Activated CD4-positive, alpha-beta T cell treated with anti-CD3 and anti-CD28 coated beads, Interleukin-2, amount 10 ng/mL, durations not matched to agents 7 days and 5 days (primary cell): ENCODE data around the gene CHRND. TPM values are rescaled to one million over a fixed set of nuclear protein-coding genes. Genes with fewer than 3 reads are reported as not detected.

Experiments used
- CTCF ChIA-PET: fragments of 350-600 bp; sonication (Branson Sonifier 250); formaldehyde crosslinking; loops from one replicate; lab custom pipeline; 2021; ENCODE audit warnings: antibody characterized with exemption; lab: Charles Lee
- POLR2A ChIA-PET: fragments of 350-600 bp; sonication (Branson Sonifier 250); formaldehyde crosslinking; loops from one replicate; lab custom pipeline; 2021; ENCODE audit warnings: antibody characterized with exemption; lab: Charles Lee
- DNase-seq: peaks from one replicate; pipeline ENCODE4 v3.0.0-alpha.2; 2020
- H3K27ac Mint-ChIP-seq: one replicate; pipeline ENCODE4 v1.8.0; 2021; ENCODE audit warnings: mild to moderate bottlenecking, moderate library complexity, mixed read lengths
- H3K27me3 Mint-ChIP-seq: one replicate; pipeline ENCODE4 v1.8.0; 2021; ENCODE audit warnings: mixed read lengths
- H3K36me3 Mint-ChIP-seq: one replicate; pipeline ENCODE4 v1.8.0; 2021; ENCODE audit warnings: low read depth, mixed read lengths
- H3K4me1 Mint-ChIP-seq: one replicate; pipeline ENCODE4 v1.8.0; 2021; ENCODE audit warnings: mixed read lengths
- H3K4me3 Mint-ChIP-seq: one replicate; pipeline ENCODE4 v1.8.0; 2021; ENCODE audit warnings: mild to moderate bottlenecking, moderate library complexity, mixed read lengths
- H3K9me3 Mint-ChIP-seq: one replicate; pipeline ENCODE4 v1.8.0; 2021; ENCODE audit warnings: mixed read lengths
- total RNA-seq, 2 experiments: library from RNA; stranded (reverse); gene quantifications; one replicate each; pipeline ENCODE4 v1.2.3, GENCODE V29; 2021

Gene CHRND
- total RNA-seq, 2 experiments from 2014 or later, result not detected

DNA sequence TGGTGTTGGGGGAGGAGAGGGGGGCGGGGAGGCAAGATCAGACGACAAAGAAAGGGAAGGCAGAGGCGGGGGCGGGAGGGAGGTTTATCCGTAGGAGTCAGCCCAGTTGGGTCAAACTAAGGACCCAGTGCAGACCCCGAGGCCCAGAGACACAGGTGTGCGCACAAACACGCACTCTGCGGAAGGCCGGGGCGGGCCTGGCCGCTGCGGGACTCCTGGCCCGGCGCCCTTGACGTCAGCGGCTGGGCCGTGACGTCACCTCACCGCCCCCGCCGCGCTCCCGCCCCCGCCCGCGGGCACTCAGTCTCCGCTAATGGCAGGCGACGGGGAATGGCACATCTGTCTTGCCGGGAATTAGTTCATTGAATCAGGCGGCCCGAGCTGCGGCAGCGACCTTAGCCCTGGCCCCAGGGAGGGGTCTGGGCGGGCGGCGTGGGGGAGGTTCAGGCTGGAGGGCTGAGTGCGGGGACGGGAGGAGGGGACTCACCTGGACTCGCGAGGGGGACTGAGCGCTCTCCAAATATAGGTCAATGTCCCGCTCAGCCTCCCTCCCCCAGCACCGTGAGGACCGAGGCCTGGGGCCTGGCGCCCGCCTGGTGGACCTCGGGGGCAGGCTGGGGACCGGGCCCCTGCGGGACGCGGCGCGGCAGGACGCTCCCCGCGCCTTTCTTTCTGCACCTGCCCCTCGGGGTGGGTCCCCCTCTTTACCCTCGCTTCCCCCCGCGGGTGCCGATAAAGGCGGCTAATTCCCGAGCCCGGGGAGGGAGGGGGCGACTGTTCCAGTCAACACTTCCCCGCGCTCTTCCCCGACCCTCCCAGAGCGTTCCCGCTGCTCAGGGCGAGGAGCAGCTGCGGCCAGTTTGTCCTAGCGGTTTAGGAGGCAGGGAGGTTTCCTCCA lies 22.8 kb upstream of the CHRND start:
- Mint-ChIP-seq H3K4me3 (no peak overlapping the region), H3K4me1 (peaks cover 2% of the 10 kb centered on the region), H3K27me3 (peaks cover 51% of the 10 kb centered on the region), H3K27ac (no peak overlapping the region), H3K36me3 (no peaks in the 10 kb centered on the region), H3K9me3 (no peaks in the 10 kb centered on the region)
- ChIA-PET POLR2A (no interaction called here), CTCF (no interaction called here)
- DNase-seq, result no peak

DNA sequence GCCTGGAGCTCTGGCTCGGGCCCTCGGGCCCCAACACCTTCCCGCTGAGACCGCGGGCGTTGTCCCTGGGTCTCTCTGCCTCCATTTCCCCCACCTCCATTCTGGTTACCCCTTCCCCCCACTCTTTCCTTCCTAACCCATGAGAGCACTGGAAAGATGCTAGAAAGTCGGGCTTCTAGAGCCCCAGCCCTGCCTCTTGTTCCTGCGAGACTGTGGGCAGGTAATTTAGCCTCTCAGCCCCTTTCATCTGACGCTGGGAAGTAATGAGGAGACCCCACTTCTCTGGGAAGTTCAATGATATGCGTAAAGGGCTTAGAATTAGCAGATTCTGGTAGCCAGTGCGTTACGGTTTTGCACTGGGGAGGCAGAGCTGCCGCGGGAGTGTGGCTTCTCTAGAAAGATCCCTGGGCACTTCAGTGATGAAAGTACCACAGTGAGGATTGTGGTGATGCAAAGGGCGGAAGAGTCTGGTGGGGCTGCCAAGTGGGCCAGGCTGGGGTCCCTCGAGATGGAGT lies 22.1 kb upstream of the CHRND start:
- no peaks in the 10 kb centered on the region for H3K36me3 Mint-ChIP-seq
- ChIA-PET POLR2A (no interaction called here), CTCF (no interaction called here)
- H3K9me3 Mint-ChIP-seq, result no peaks in the 10 kb centered on the region
- DNase-seq, result no peak
- peaks cover 48% of the 10 kb centered on the region for H3K27me3 Mint-ChIP-seq
- no peak overlapping the region for H3K27ac Mint-ChIP-seq
- H3K4me1 Mint-ChIP-seq, result peaks cover 2% of the 10 kb centered on the region
- no peak overlapping the region for H3K4me3 Mint-ChIP-seq

DNA sequence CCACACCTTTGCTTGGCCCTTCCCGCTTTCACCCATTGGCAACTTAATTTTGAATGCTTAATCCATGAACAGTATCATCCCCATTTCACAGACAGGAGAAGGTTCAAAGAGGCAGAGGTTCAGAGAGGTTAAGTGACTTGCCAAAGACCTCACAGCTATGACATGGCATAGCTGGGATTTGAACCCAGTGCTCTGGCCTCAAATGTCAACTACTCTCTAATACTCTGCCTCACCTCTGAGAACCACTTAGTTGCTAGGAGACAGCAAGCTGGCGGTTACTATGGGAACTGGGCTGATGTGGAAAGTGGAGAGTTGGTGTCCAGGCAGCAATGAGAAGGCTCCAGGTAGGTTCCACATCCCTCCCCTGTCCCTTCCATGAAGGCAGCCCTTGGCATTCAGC lies 21.5 kb upstream of the CHRND start:
- POLR2A ChIA-PET, result no interaction called here
- Mint-ChIP-seq H3K27ac (no peak overlapping the region), H3K4me1 (peaks cover 2% of the 10 kb centered on the region), H3K36me3 (no peaks in the 10 kb centered on the region), H3K9me3 (no peaks in the 10 kb centered on the region), H3K4me3 (no peak overlapping the region), H3K27me3 (peaks cover 48% of the 10 kb centered on the region)
- DNase-seq, result no peak
- CTCF ChIA-PET, result no interaction called here

DNA sequence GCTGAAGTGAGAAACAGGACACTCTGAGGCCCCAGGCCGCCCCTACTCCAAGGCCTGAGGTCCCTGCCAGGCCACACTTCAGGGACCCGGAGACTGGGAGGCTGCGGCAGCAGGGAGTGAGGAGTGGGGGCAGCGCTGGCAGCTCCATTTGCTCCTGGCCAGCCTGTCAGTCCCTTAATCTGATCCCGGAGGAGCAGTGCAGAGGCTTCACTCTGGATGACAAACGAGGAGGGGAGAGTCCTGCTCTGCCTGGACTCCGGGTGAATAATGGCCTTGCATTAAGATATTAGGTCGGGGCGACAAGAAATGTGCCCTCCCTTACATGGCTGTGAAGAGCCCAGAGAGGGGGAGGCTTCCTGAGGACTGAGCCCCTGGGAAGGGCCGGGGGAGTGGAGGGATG lies 20.1 kb upstream of the CHRND start:
- H3K27ac Mint-ChIP-seq, result no peak overlapping the region
- no peak for DNase-seq
- no peak overlapping the region for H3K4me3 Mint-ChIP-seq
- ChIA-PET POLR2A (no interaction called here), CTCF (no interaction called here)
- no peaks in the 10 kb centered on the region for H3K9me3 Mint-ChIP-seq
- H3K27me3 Mint-ChIP-seq, result peaks cover 45% of the 10 kb centered on the region
- no peaks in the 10 kb centered on the region for H3K36me3 Mint-ChIP-seq
- peaks cover 2% of the 10 kb centered on the region for H3K4me1 Mint-ChIP-seq

DNA sequence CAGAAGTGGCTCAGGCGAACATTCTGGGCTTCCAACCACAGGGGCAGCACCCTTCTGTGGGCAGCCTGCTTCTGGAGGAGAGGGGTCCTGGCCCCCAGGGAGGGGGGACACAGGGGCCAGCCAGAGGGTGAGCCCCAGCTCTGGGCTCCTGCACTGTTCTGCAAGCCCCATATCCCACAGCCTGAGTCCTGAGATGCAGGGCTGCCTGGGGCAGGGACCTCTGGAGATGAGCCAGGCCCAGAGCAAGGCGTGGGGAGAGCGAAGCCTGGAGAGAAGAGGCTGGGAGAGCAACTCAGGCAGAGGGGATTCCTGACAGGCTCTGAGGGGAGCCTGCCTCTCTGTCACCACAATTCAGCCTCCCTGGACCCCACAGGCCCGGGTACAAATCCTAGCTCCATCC lies 19.3 kb upstream of the CHRND start:
- ChIA-PET CTCF (interaction anchor here (0.7 kb wide), 1 partner anchor 506 kb away, joined by 3 read pairs; no protein-coding TSS in a partner anchor), POLR2A (no interaction called here)
- Mint-ChIP-seq H3K4me3 (no peak overlapping the region), H3K36me3 (no peaks in the 10 kb centered on the region), H3K4me1 (peaks cover 2% of the 10 kb centered on the region), H3K27ac (no peak overlapping the region), H3K9me3 (no peaks in the 10 kb centered on the region), H3K27me3 (peaks cover 41% of the 10 kb centered on the region)
- DNase-seq, result no peak

DNA sequence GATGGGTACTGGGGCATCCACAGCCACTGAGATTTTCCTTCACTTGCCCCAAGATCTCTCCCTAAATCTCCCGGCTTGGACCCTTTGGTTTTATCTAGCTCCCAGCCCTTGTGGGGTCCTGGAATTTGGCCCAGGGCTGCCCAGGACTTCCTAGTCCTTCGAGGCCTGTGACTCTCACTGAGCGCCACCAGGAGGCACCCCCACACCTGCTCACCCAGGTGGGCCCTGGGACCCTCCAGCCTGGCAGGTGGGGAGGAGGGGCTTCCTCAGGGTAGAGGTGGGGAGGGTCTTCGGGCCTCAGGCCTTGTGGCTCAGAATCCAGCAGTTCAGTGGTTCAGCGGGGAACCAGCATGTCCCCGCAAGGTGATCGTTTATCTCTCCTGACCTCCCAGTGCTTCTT lies 17.7 kb upstream of the CHRND start:
- Mint-ChIP-seq H3K27ac (no peak overlapping the region), H3K4me1 (no peaks in the 10 kb centered on the region), H3K27me3 (peaks cover 35% of the 10 kb centered on the region), H3K4me3 (no peak overlapping the region), H3K9me3 (no peaks in the 10 kb centered on the region), H3K36me3 (no peaks in the 10 kb centered on the region)
- no peak for DNase-seq
- CTCF ChIA-PET, result no interaction called here
- POLR2A ChIA-PET, result interaction anchor here (0.6 kb wide), 1 partner anchor 1138 kb away, joined by 5 read pairs; no protein-coding TSS in a partner anchor

DNA sequence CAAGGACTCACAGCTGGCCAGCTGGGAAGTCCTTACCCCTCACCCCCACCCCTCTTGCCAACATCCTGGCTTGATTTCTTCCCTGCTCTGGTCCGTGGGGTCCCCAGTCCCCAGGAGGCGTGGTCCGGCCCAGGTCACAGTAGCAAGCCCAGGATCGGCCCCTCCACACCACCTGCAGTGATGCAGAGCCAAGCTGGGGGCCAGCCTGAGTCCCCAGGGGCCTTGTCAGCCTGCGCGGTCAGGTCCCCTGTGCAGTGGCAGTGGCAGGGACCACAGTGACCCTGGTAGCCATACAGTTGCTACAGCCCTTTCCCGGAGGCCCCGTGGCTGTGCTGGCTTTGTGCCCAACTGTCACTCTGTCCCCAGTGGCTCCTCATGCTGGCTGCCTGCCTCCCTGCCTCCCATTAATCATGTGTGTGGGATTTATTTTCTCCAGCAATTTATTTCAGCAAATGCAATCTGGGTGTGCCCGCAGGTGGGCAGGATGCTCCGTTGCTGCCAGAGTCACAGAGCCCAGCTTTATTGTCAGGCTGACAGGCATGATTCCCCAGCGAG lies 14.5 kb upstream of the CHRND start:
- no peak for DNase-seq
- Mint-ChIP-seq H3K4me3 (no peak overlapping the region), H3K4me1 (no peaks in the 10 kb centered on the region), H3K9me3 (no peaks in the 10 kb centered on the region), H3K27me3 (peaks cover 10% of the 10 kb centered on the region), H3K36me3 (no peaks in the 10 kb centered on the region), H3K27ac (no peak overlapping the region)
- ChIA-PET CTCF (no interaction called here), POLR2A (no interaction called here)

DNA sequence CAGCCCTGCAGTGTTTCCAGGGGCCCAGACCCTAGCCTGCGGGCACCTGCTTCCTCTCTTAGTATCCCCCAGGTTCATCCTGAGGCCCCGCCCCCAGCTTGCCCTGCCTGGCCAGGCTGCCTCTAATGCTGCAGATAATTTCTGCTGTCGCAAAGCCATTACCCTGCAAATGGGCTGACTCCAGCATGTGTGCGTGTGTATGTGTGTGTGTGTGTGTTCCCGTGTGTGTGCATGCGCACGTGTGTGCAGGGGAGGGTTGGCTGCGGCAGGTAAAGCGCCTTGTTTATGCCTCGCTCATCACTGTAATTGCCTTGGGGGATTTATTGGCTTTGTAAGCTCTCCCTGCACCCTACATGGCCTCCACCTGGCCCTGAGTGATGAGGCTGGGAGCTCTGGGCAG lies 13.4 kb upstream of the CHRND start:
- ChIA-PET POLR2A (no interaction called here), CTCF (interaction anchor here (0.6 kb wide), 1 partner anchor 142 kb away, joined by 3 read pairs; no protein-coding TSS in a partner anchor)
- Mint-ChIP-seq H3K9me3 (no peaks in the 10 kb centered on the region), H3K4me1 (no peaks in the 10 kb centered on the region), H3K36me3 (no peaks in the 10 kb centered on the region), H3K27ac (no peak overlapping the region), H3K27me3 (peaks cover 6% of the 10 kb centered on the region), H3K4me3 (no peak overlapping the region)
- DNase-seq, result no peak

DNA sequence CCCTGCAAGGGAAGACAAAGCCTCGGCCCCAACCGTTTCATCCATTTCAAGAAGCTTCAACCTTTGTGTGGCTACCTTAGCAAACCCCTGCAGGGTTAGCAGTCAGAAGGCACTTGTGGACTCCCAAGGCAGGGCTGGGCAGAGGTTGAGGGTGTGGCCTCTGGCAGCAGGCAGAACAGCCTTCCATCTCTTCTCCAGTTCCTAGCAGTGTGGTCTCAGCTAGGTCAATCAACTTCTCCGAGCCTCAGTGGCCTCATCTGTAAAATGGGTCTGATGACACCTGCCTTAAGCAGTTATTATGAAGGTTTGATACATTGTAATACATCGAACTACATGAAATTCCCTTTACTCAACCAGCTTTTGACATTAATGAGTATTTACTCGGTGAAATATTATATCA lies 12.6 kb upstream of the CHRND start:
- ChIA-PET CTCF (no interaction called here), POLR2A (no interaction called here)
- Mint-ChIP-seq H3K36me3 (no peaks in the 10 kb centered on the region), H3K27me3 (peaks cover 6% of the 10 kb centered on the region), H3K9me3 (no peaks in the 10 kb centered on the region), H3K4me1 (no peaks in the 10 kb centered on the region), H3K4me3 (no peak overlapping the region), H3K27ac (no peak overlapping the region)
- DNase-seq, result no peak

DNA sequence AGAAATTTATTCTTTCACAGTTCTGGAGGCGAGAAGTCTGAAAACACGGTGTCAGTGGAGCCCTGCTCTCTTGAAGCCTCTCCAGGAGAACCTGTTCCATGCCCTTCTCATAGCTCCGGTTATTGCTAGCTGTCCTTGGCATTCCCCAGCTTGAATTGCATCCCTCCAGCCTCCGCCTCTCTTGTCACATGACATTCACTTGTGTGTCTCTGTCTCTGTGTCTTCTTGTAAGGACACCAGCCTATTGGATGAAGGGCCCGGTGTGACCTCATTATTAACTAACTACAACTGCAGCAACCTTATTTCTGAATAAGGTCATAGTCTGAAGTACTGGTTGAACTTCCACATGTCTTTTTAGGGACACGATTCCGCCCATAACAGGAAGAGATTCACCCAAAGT lies 10.3 kb upstream of the CHRND start:
- POLR2A ChIA-PET, result no interaction called here
- CTCF ChIA-PET, result interaction anchor here (0.6 to 1.3 kb wide), 3 partner anchors 8 to 1483 kb away, joined by 3 to 4 read pairs (median 3); no protein-coding TSS in a partner anchor
- no peaks in the 10 kb centered on the region for H3K4me1 Mint-ChIP-seq
- no peaks in the 10 kb centered on the region for H3K9me3 Mint-ChIP-seq
- no peaks in the 10 kb centered on the region for H3K36me3 Mint-ChIP-seq
- H3K27me3 Mint-ChIP-seq, result peaks cover 4% of the 10 kb centered on the region
- no peak overlapping the region for H3K4me3 Mint-ChIP-seq
- H3K27ac Mint-ChIP-seq, result no peak overlapping the region
- no peak for DNase-seq

DNA sequence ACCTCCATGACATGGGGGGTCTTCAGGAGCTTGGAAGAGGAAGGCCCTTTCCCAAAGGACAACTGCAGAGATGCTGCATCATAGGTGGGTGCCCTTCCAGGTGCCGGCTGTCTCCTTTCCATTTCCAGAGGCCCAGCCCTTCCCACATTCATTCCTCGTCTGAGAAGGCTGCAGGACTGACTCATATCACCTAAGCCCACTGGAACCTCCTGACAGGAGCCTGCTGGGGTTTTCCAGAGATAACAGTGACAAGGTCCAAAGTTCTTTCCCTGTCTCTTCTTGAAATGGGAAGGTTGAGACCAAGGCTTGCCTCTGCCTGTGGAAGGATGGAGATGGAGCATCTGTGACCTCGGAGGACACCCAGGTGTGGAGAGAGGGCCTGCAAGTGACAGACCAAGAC lies 9.4 kb upstream of the CHRND start:
- Mint-ChIP-seq H3K27me3 (peaks cover 7% of the 10 kb centered on the region), H3K4me1 (peaks cover 2% of the 10 kb centered on the region), H3K4me3 (no peak overlapping the region), H3K9me3 (no peaks in the 10 kb centered on the region), H3K27ac (no peak overlapping the region), H3K36me3 (no peaks in the 10 kb centered on the region)
- DNase-seq, result no peak
- POLR2A ChIA-PET, result no interaction called here
- CTCF ChIA-PET, result interaction anchor here (0.7 to 1.3 kb wide), 3 partner anchors 8 to 415 kb away, joined by 3 to 4 read pairs (median 3); no protein-coding TSS in a partner anchor

DNA sequence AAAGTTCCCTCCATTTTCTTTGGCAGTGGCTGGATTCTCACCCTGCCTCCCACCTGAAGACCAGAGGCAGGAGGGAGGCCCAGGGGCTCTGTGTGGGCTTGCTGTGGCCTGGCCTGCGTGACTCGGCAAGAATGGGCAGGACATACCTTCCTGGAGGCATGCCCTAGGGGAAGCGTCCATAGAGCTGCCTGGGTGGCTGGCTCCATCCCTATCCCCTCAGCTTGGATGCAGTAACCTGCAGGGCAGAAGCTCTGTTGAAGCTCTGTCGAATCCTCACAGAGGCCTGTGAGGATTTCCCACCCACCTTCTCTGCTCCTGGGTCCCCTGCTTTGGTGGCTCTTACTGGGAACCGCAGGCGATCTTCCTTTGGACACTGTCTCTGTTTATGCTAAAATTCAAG lies 7.1 kb upstream of the CHRND start:
- CTCF ChIA-PET, result no interaction called here
- Mint-ChIP-seq H3K27ac (no peak overlapping the region), H3K27me3 (peaks cover 13% of the 10 kb centered on the region), H3K9me3 (no peaks in the 10 kb centered on the region), H3K4me3 (no peak overlapping the region), H3K36me3 (no peaks in the 10 kb centered on the region), H3K4me1 (peaks cover 4% of the 10 kb centered on the region)
- DNase-seq, result no peak
- POLR2A ChIA-PET, result no interaction called here
